Activated CD4-positive, alpha-beta T cell treated with anti-CD3 and anti-CD28 coated beads, Interleukin-2, amount 10 ng/mL, durations not matched to agents 7 days and 5 days (primary cell): ENCODE data around the gene ASAP2. TPM values are rescaled to one million over a fixed set of nuclear protein-coding genes. Genes with fewer than 3 reads are reported as not detected.

Experiments
- CTCF ChIA-PET: fragments of 350-600 bp; sonication (Branson Sonifier 250); formaldehyde crosslinking; loops from one replicate; lab custom pipeline; 2021; ENCODE audit warnings: antibody characterized with exemption; lab: Charles Lee
- POLR2A ChIA-PET: fragments of 350-600 bp; sonication (Branson Sonifier 250); formaldehyde crosslinking; loops from one replicate; lab custom pipeline; 2021; ENCODE audit warnings: antibody characterized with exemption; lab: Charles Lee
- DNase-seq: peaks from one replicate; pipeline ENCODE4 v3.0.0-alpha.2; 2020
- H3K27ac Mint-ChIP-seq: one replicate; pipeline ENCODE4 v1.8.0; 2021; ENCODE audit warnings: mild to moderate bottlenecking, moderate library complexity, mixed read lengths
- H3K27me3 Mint-ChIP-seq: one replicate; pipeline ENCODE4 v1.8.0; 2021; ENCODE audit warnings: mixed read lengths
- H3K36me3 Mint-ChIP-seq: one replicate; pipeline ENCODE4 v1.8.0; 2021; ENCODE audit warnings: low read depth, mixed read lengths
- H3K4me1 Mint-ChIP-seq: one replicate; pipeline ENCODE4 v1.8.0; 2021; ENCODE audit warnings: mixed read lengths
- H3K4me3 Mint-ChIP-seq: one replicate; pipeline ENCODE4 v1.8.0; 2021; ENCODE audit warnings: mild to moderate bottlenecking, moderate library complexity, mixed read lengths
- H3K9me3 Mint-ChIP-seq: one replicate; pipeline ENCODE4 v1.8.0; 2021; ENCODE audit warnings: mixed read lengths
- total RNA-seq, 2 experiments: library from RNA; stranded (reverse); gene quantifications; one replicate each; pipeline ENCODE4 v1.2.3, GENCODE V29; 2021

The ASAP2 gene
- total RNA-seq, 2 experiments from 2014 or later = 0.17 to 0.25 TPM

DNA sequence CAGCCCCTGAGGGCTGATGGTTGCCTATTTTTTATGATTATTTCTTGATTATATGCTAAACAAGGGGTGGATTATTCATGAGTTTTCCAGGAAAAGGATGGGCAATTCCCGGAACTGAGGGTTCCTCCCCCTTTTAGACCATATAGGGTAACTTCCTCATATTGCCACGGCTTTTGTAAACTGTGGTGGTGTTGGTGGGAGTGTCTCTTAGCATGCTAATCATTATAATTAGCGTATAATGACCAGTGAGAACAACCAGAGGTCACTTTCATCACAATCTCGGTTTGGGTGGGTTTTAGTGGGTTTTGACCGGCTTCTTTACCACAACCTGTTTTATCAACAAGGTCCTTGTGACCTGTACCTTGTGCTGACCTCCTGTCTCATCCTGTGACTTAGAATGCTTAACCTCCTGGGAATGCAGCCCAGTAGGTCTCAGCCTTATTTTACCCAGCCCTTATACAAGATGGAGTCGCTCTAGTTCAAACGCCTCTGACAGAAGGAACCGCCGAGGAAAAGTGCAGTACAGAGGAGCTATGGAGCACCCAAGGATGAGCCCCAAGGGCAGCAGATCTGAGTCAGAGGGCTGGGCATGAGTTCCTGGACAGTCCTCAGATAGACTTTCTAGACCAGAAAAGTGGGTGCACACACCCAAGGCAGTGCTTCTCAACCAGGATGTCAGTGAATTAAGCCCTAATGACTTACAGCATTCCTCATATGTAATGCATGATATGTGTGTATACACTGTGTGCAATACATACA lies 37.1 kb upstream of the ASAP2 start:
- Mint-ChIP-seq H3K4me1 (no peaks in the 10 kb centered on the region), H3K4me3 (no peak overlapping the region), H3K27ac (no peak overlapping the region), H3K9me3 (no peaks in the 10 kb centered on the region), H3K36me3 (no peaks in the 10 kb centered on the region), H3K27me3 (peaks cover 17% of the 10 kb centered on the region)
- DNase-seq = no peak
- ChIA-PET CTCF (no interaction called here), POLR2A (no interaction called here)

- ChIA-PET POLR2A (no interaction called here), CTCF (no interaction called here)
- H3K9me3 Mint-ChIP-seq = no peaks in the 10 kb centered on the region
- H3K36me3 Mint-ChIP-seq = no peaks in the 10 kb centered on the region
- H3K4me1 Mint-ChIP-seq = no peaks in the 10 kb centered on the region
- no peak for DNase-seq
- no peak overlapping the region for H3K4me3 Mint-ChIP-seq
- H3K27me3 Mint-ChIP-seq = peaks cover 17% of the 10 kb centered on the region
- H3K27ac Mint-ChIP-seq = no peak overlapping the region
Observed at GRCh38 chr2:9170458-9171130, 36.0 kb upstream of the ASAP2 start.

DNA sequence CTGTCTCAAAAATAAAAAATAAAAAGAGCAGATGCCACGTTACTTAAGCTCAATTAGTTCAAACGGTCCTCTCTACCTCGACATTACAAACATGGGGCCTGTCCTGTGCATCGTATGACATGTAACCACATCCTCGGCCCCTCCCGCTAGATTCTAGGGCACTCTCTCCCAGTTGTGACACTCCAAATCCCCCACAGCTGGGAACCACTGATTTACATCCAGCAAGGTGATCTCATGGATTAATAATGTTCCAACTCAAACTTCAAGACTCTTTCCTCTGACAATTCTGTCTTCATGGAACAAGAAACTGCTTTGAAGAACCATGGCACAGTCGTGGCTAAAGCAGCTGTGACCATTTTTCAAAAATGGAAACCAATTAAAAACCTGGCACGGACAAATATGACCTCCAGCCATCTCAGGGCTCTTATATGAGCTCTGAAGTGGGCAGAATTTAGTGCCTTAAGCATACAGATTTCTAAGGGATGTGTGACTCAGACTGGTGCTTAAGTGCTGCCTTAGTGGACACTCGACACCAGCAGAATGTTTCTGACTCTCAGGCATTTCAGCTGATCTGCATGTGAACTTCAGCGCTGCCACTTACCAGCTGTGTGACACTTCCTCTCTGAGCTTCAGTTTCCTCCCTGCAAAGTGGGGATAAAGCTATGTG lies 31.7 kb upstream of the ASAP2 start:
- H3K36me3 Mint-ChIP-seq = no peaks in the 10 kb centered on the region
- H3K27ac Mint-ChIP-seq = no peak overlapping the region
- CTCF ChIA-PET = interaction anchor here (1.4 kb wide), 1 partner anchor 27 kb away, joined by 3 read pairs; no protein-coding TSS in a partner anchor
- H3K4me1 Mint-ChIP-seq = no peaks in the 10 kb centered on the region
- POLR2A ChIA-PET = no interaction called here
- no peak overlapping the region for H3K4me3 Mint-ChIP-seq
- no peaks in the 10 kb centered on the region for H3K9me3 Mint-ChIP-seq
- no peak for DNase-seq
- H3K27me3 Mint-ChIP-seq = peaks cover 14% of the 10 kb centered on the region

GRCh38 chr2:9178110-9178903 lies 28.3 kb upstream of the ASAP2 start:
- CTCF ChIA-PET = no interaction called here
- no peak for DNase-seq
- POLR2A ChIA-PET = no interaction called here
- Mint-ChIP-seq H3K27ac (no peak overlapping the region), H3K4me1 (no peaks in the 10 kb centered on the region), H3K27me3 (peaks cover 5% of the 10 kb centered on the region), H3K4me3 (no peak overlapping the region), H3K36me3 (no peaks in the 10 kb centered on the region), H3K9me3 (no peaks in the 10 kb centered on the region)

DNA sequence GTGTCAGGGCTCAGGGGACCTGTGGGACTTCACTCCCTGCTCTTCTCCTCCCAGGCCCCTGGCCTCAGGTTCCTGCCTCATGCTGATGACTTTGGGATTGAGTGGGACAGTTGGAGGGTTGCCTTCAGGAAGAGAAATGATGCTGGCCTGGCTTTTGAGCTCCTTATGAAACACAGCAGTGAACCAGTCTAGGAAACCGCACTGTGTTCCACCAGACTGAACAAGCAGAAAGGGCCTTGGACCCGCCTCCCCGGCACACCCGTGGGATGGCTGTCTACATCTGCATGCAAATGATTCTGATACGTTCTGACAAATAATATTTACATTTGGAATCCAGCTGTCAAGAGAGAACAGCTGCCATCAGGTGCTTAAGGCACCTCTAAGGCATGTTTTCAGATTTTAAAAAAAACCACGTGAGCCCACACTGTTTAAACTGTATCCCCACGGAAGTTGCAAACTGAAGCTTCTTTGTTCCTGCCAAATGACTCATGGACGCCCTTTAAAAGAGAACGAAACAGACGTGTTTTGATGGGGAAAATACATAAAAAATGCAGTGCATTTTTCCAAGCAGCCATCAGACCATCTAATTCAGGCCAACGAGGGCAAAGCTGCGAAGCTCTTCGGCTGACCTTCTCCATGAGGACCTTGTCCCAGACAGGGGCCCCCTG lies 27.6 kb upstream of the ASAP2 start:
- H3K9me3 Mint-ChIP-seq = no peaks in the 10 kb centered on the region
- H3K27me3 Mint-ChIP-seq = peaks cover 5% of the 10 kb centered on the region
- H3K36me3 Mint-ChIP-seq = no peaks in the 10 kb centered on the region
- no peak for DNase-seq
- no peak overlapping the region for H3K4me3 Mint-ChIP-seq
- H3K4me1 Mint-ChIP-seq = no peaks in the 10 kb centered on the region
- CTCF ChIA-PET = interaction anchor here (1.8 kb wide), 1 partner anchor 14 kb away, joined by 4 read pairs; no protein-coding TSS in a partner anchor
- H3K27ac Mint-ChIP-seq = no peak overlapping the region
- POLR2A ChIA-PET = no interaction called here

- H3K27me3 Mint-ChIP-seq = peaks cover 5% of the 10 kb centered on the region
- POLR2A ChIA-PET = no interaction called here
- no peak overlapping the region for H3K4me3 Mint-ChIP-seq
- no peaks in the 10 kb centered on the region for H3K4me1 Mint-ChIP-seq
- CTCF ChIA-PET = interaction anchor here (1.8 kb wide), 1 partner anchor 14 kb away, joined by 4 read pairs; no protein-coding TSS in a partner anchor
- no peak overlapping the region for H3K27ac Mint-ChIP-seq
- no peaks in the 10 kb centered on the region for H3K36me3 Mint-ChIP-seq
- no peak for DNase-seq
- no peaks in the 10 kb centered on the region for H3K9me3 Mint-ChIP-seq
Observed at GRCh38 chr2:9179572-9180201, 26.9 kb upstream of the ASAP2 start.

- Mint-ChIP-seq H3K4me1 (no peaks in the 10 kb centered on the region), H3K27me3 (peaks cover 5% of the 10 kb centered on the region), H3K36me3 (no peaks in the 10 kb centered on the region), H3K27ac (no peak overlapping the region), H3K4me3 (no peak overlapping the region), H3K9me3 (no peaks in the 10 kb centered on the region)
- ChIA-PET POLR2A (no interaction called here), CTCF (no interaction called here)
- DNase-seq = no peak
Observed at GRCh38 chr2:9184361-9184760, 22.3 kb upstream of the ASAP2 start.

DNA sequence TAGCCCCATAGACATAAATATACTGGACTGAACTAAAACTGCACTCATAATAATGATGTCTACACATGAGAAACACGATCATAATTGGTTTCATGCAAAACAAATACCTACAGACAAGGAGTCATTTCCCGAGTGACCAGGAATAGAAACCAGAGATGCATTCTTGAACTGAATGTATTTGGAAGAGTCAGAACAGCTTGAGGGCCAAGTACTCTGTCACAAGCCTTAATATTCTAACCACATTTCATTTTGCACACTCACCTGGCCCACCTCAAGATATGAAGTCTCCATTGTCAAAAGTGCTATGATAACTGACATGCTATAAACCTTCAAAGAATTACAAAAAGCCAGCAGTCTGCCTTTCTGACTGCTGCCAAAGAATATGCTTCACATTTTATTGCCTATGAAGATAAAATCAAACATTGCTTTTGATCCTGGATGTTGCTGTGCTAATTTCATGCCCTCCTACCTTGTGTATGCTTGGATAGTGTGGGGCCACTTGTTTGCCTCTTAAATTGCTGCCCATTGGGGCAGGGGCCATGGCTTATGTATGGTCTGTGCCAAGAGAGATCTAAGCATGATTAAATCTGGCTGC lies 18.9 kb upstream of the ASAP2 start:
- H3K27me3 Mint-ChIP-seq = peaks cover 4% of the 10 kb centered on the region
- H3K36me3 Mint-ChIP-seq = no peaks in the 10 kb centered on the region
- CTCF ChIA-PET = no interaction called here
- POLR2A ChIA-PET = no interaction called here
- H3K4me3 Mint-ChIP-seq = no peak overlapping the region
- H3K27ac Mint-ChIP-seq = no peak overlapping the region
- H3K4me1 Mint-ChIP-seq = no peaks in the 10 kb centered on the region
- DNase-seq = no peak
- H3K9me3 Mint-ChIP-seq = no peaks in the 10 kb centered on the region

- no peak overlapping the region for H3K27ac Mint-ChIP-seq
- DNase-seq = no peak
- H3K36me3 Mint-ChIP-seq = no peaks in the 10 kb centered on the region
- H3K27me3 Mint-ChIP-seq = peaks cover 7% of the 10 kb centered on the region
- H3K4me1 Mint-ChIP-seq = no peaks in the 10 kb centered on the region
- ChIA-PET POLR2A (interaction anchor here (0.6 kb wide), 1 partner anchor 348 kb away, joined by 4 read pairs; no protein-coding TSS in a partner anchor), CTCF (no interaction called here)
- H3K9me3 Mint-ChIP-seq = no peaks in the 10 kb centered on the region
- no peak overlapping the region for H3K4me3 Mint-ChIP-seq
Observed at GRCh38 chr2:9188823-9189222, 17.8 kb upstream of the ASAP2 start.

DNA sequence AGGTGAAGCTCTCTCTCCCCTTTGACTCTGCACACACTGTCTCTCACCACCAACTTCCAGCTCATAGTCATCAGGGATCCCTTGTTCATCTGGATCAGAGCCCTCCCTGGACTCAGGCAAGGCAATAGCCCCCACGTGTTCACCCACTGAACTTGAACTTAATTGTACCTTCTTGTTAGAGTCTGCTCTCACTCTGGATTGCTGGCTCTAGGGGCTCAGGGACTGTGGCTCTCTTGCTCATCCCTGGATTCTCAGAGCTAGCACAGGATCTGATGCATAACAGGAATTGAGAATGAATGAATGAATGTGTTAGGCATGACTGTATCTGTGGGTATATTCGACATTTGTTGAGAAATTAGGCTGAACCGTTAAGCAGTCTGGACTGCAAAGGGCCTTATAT lies 16.7 kb upstream of the ASAP2 start:
- DNase-seq = no peak
- no peaks in the 10 kb centered on the region for H3K36me3 Mint-ChIP-seq
- peaks cover 10% of the 10 kb centered on the region for H3K27me3 Mint-ChIP-seq
- H3K27ac Mint-ChIP-seq = no peak overlapping the region
- no peak overlapping the region for H3K4me3 Mint-ChIP-seq
- ChIA-PET CTCF (interaction anchor here (1.1 kb wide), 1 partner anchor 10 kb away, joined by 3 read pairs; no protein-coding TSS in a partner anchor), POLR2A (no interaction called here)
- H3K9me3 Mint-ChIP-seq = no peaks in the 10 kb centered on the region
- no peaks in the 10 kb centered on the region for H3K4me1 Mint-ChIP-seq

DNA sequence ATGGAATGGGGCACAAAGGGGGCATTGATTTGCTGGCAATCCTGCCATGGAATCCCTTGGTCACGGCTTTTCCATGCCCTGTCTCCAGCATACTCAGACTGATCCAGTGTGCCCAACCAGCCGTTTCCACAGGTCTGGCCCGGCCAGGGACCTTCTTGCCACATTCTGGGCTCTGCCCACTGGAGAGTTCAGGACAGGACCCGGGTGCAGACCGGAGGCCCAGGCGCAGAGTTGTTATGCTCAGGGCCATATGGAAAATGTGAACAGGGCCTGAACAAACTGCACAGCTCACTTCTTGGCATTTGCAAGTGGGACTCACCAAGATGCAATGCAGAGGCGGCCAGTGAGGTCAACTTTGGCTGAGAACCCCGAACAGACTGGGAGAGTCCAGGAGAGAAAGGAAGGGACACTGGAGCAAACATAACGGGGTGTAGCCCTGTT lies 15.6 kb upstream of the ASAP2 start:
- no peak for DNase-seq
- H3K36me3 Mint-ChIP-seq = no peaks in the 10 kb centered on the region
- POLR2A ChIA-PET = no interaction called here

More for the DNA sequence above, 15.6 kb upstream of the ASAP2 start:
- H3K4me3 Mint-ChIP-seq = no peak overlapping the region
- H3K27me3 Mint-ChIP-seq = peaks cover 10% of the 10 kb centered on the region
- no peak overlapping the region for H3K27ac Mint-ChIP-seq
- no peaks in the 10 kb centered on the region for H3K4me1 Mint-ChIP-seq
- CTCF ChIA-PET = no interaction called here
- no peaks in the 10 kb centered on the region for H3K9me3 Mint-ChIP-seq
